ENCODE results near the gene METTL17.
"Not testable (repeated sequence)": the region's sequence is repeated elsewhere in the genome, so short reads cannot be mapped to it uniquely, and the experiment has no call there.

Gene METTL17

GRCh38 chr14:20997115-20997514 lies 7.3 kb downstream of the METTL17 start:
- no peak for DNase-seq

DNA sequence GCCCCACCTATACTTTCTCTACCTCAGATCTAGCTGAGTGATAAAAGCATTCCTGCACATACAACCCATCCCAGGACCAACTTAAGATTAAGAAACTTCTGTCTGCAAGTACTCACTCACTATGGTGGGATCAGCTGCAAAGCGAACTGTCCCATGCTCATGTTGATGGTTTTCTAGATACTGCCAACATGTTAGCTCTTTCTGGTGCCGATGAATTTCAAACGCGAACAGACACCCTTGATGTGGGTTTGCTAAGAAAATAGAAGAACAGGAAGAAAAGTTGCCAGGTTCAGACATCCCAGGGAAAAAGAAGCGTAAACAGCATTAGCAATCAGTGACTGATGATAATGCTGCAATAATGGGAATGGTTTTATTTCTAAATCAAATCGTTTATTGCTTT lies 7.8 kb downstream of the METTL17 start:
- no peak for DNase-seq

DNA sequence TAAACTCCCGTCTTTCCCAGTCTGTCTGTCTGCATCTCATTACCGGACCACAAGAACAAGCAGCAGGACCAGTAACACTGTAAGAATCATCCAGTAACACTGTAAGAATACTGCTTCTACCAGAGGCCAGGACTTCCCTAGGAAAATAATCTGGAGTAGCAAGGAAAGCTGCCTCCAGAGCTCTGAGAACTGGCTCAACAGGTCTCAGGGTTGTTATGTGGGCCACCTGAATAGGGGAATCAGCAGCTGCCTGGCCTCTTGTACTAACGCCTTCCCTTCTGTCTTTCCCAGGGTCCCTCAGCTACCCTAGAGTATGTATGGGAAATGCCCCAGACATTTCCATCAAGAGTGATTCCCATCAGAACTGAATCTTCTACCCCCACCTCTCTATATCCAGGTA lies 8.4 kb downstream of the METTL17 start:
- no peak for DNase-seq

GRCh38 chr14:20998674-20999366 lies 9.0 kb downstream of the METTL17 start, which contains the start of gene SLC39A2:
Gene SLC39A2 (plus strand): TSS chr14:20999293. CDS start chr14:20999447, 154 bp downstream.
- DNase-seq = no peak

DNA sequence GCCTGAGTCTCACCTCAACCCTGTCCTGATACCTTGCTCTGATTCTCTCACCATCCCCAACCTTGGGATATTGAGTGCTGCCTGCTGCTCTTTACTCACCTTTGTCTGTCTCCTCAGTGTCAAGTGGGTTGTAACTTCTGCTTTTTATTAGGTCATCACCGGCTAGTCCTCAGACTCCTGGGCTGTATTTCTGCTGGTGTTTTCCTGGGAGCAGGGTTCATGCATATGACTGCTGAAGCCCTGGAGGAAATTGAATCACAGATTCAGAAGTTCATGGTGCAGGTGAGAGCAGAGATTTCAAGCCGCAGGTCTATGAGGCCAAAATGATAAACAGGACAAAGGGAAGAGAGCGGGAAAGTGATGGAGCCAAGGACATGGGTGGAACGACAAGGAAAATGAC lies 9.8 kb downstream of the METTL17 start:
- no peak for DNase-seq

DNA sequence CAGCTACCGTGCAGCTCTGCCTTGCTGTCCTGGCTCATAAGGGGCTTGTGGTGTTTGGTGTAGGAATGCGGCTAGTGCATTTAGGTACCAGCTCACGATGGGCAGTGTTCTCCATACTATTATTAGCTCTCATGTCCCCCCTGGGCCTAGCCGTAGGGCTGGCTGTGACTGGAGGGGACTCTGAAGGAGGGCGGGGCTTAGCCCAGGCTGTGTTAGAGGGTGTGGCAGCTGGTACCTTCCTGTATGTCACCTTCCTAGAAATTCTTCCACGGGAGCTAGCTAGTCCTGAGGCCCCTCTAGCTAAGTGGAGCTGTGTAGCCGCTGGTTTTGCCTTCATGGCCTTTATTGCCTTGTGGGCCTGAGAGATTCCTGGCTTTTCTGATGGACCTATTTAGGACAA lies 11.4 kb downstream of the METTL17 start:
- DNase-seq = no peak

DNA sequence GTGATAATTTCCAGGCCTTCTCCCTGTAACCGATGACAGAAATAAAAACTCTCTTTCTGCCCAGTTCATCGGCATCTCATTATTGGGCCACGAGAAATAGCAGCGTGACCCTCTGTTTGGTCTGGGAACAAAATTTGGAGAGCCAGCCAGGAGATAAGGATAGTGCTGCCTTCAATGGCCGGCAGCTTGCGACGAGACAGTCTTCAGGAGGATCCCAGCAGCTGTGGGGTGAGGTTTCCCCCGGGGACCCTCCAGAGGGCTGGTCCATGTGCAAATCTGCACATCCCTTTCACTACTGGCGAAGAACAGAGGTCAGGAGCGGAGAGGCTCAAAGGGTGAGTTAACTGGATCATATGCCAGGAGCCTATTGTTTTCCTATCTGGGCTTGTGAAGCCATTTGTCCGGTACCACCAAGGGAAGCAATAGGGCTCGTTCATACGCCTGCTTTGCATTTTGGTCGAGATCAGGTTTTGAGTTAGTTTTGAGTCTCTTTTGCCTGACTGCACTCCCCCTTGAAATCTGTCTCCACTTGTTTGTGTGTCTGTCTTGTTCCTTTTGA lies 14.1 kb downstream of the METTL17 start:
- no peak for DNase-seq

DNA sequence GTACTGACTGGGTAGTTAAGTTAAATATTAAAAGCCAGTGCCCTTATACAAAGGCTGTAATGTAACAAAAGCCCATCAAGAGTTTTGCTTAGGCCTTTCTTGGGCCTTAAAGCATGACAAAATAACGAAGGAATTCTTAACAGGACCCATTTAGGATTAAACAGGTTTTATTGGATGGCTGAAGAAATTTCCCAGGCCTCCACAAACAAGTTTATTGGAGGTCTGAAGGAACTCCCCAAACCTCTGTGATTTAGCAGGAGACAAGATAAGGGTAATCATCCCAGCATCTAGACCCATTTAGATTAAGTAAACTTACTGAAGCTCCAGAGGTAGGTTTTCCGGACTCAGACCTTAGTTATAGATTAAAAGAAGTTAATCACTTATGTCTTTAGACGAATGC lies 19.9 kb downstream of the METTL17 start:
- not testable (repeated sequence) for DNase-seq

DNA sequence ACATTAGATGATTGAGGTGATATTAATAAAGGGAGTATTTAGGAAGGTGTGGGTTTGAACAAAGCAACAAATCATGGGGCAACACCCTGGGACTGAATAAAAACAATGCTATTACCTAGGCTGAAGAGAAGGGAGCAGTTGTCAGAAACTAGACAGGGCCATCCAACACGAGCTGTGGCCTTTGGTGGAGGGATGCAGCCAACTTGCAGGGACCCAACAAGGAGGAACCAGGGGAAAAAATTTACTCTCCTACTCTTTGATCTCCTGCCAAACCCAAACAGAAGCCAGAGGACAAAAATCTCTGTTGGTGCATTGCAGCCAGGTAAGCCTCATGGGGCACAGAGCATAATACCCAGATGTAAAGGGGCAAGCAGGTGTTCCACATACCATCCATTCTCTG lies 21.4 kb downstream of the METTL17 start:
- DNase-seq = no peak

GRCh38 chr14:21014761-21015190 lies 25.0 kb downstream of the METTL17 start:
- peak; percentile 66 for DNase-seq

DNA sequence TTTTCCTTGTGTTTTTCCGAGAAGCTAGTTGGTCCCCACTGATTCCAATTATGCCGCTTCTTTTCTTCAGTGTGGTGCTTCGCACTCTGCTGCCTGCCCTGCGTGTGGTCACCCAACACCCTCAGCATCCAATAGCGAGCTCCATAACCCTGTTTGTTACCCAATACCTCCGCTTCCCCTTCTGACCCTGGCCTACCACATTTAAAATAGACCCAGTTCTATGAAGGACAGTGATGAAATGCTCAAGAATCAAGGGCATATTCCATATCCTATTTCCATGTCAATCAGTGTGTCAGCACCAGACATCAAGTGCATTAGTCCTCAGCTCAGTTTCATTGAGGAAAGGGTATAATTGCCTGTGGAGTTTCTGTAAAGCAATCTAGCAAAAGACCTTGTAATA lies 25.5 kb downstream of the METTL17 start:
- DNase-seq = no peak

DNA sequence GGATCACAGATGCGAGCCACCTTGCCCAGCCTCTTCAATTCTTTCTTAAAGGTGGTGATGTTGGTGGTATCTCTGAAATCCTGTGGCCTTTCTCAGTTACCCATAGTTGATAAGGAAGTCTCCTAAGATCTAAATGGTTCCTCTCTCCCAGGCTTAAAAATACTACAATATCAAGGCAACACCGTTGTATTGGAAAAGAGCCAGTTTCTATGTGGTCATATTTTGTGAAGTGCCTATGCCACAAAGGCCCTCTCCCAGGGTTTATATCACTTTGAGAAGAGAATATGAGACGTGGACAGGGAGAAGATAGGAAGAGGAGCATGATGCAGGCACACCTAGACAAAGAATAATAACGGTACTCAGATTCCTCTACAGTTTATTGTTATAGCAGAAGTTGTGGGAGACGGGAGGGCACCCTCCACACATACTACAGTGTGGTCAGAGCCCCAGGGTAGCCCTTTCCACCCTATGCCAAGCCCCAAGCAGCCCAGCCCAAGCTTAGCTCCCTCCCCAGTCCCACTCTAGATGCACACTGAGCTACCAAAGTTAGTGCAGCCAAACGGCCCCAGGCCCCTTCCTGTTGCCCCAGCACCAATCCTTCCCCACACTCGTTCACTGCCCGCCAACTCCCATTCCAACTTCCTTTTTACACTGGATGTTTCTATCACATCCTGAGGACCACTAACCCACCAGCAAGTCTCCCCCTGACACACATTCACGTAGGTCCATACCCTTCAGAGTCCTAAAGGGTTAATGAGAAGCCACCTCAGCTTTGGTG lies 26.8 kb downstream of the METTL17 start:
- no peak for DNase-seq

DNA sequence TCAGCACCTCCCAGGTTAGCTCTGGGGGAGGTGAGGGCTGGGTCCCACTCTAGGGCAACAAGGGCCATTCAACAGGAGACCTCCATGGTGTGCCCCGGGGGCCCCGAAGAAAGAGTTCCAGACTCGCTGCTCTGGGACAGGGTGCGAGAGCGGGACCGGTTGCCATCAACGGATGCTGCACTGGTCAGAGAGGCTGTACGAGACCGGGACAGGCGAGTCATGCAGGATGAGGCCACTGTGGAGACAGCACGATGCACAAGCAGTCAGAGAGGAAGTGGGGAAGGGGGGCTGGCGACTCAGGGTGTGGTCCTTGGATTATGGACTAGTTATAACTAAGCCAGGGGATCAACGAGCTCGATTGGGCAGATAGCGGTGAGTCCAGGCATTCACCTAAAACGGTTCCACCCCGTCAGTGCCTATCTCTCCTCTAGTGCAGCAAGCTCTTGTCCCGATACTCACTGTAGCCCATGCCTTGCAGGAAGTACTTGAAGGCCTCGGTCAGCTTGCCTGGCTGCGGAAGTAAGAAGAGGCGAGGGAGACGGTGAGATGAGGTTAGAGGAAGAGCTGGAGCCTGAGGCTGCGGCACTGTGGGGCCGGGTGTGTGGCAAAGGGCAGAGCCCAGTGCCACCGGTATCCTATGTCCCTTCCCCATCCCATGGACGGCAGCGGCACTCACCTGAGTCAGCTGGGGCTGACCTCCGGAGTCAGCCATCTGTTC lies 27.9 kb downstream of the METTL17 start:
- no peak for DNase-seq

DNA sequence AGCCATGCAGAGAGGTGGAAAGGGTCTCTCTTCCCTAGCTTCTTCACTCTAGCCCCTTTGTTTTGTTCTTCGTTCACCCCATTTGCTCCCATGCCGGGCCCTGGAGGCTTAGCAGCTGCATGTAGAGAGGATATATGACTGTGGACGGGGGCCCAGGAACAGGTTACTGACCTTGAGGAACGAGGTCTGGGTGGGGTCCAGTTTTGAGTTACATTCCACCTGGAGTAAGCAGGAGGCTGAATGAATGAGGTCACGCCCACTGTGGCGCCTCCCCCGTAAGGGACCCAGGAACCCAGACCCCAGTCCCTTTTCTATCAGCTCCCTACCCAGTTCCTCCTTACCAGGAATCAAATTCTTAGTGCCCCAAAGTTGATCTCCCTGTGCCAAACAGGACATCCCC lies 28.5 kb downstream of the METTL17 start:
- no peak for DNase-seq

- no peak for DNase-seq
Observed at GRCh38 chr14:21018781-21019180, 29.0 kb downstream of the METTL17 start.

- DNase-seq = no peak
Observed at GRCh38 chr14:21019366-21019765, 29.6 kb downstream of the METTL17 start.

- no peak for DNase-seq
Observed at GRCh38 chr14:21020977-21021545, 31.3 kb downstream of the METTL17 start.

GRCh38 chr14:21022686-21023085 lies 32.9 kb downstream of the METTL17 start:
- no peak for DNase-seq

DNA sequence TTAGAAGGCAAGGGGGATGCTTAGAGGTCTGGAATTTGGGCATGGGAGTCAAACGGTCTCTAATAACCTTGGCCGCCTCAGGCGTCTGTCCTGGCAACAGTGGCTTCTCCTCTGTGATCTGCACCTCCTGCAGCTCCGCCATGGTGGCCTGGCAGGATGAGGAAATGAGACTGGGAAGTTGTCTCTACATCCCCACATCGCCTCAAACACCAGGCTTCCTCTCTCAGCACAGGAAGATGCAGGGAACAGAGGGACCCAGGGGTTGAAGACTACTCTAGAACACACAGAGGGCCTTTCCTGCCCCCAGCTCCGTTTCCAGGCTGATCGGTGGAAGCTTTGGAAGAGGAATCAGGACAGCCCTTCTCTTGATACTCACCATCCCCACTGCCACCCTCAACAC lies 33.4 kb downstream of the METTL17 start:
- no peak for DNase-seq

- DNase-seq = no peak
Observed at GRCh38 chr14:21023817-21024584, 34.2 kb downstream of the METTL17 start.

- peak; percentile 68 for DNase-seq
Observed at GRCh38 chr14:21024585-21025370, 35.0 kb downstream of the METTL17 start, which contains the start of gene NDRG2. Gene NDRG2 (minus strand): TSS chr14:21025061. CDS start chr14:21023315, 1,746 bp downstream.
